Activated CD4-positive, alpha-beta memory T cell treated with anti-CD3 and anti-CD28 coated beads, Interleukin-2, amount 10 ng/mL, durations not matched to agents 7 days and 5 days (primary cell): ENCODE data around the gene CCDC9B. TPM values are rescaled to one million over a fixed set of nuclear protein-coding genes. Genes with fewer than 3 reads are reported as not detected.
A peak's percentile ranks its signal among the peaks of the same experiment; 100 is the strongest.

Experiments
- CTCF ChIA-PET: fragments of 350-600 bp; sonication (Branson Sonifier 250); formaldehyde crosslinking; loops from one replicate; lab custom pipeline; 2021; ENCODE audit warnings: antibody characterized with exemption, inconsistent platforms; lab: Charles Lee
- POLR2A ChIA-PET: fragments of 350-600 bp; sonication (Branson Sonifier 250); formaldehyde crosslinking; loops from one replicate; lab custom pipeline; 2021; ENCODE audit warnings: antibody characterized with exemption; lab: Charles Lee
- DNase-seq: peaks from one replicate; pipeline ENCODE4 v3.0.0-alpha.2; 2020
- H3K27ac Mint-ChIP-seq: one replicate; pipeline ENCODE4 v1.8.0; 2021; ENCODE audit warnings: mild to moderate bottlenecking, mixed read lengths
- H3K27me3 Mint-ChIP-seq: one replicate; pipeline ENCODE4 v1.8.0; 2021; ENCODE audit warnings: mixed read lengths
- H3K36me3 Mint-ChIP-seq: one replicate; pipeline ENCODE4 v1.8.0; 2021; ENCODE audit warnings: low read depth, mixed read lengths
- H3K4me1 Mint-ChIP-seq: one replicate; pipeline ENCODE4 v1.8.0; 2021; ENCODE audit warnings: mixed read lengths
- H3K4me3 Mint-ChIP-seq: one replicate; pipeline ENCODE4 v1.8.0; 2021; ENCODE audit warnings: mild to moderate bottlenecking, mixed read lengths
- H3K9me3 Mint-ChIP-seq: one replicate; pipeline ENCODE4 v1.8.0; 2021; ENCODE audit warnings: mixed read lengths
- total RNA-seq, 2 experiments: library from RNA; stranded (reverse); gene quantifications; one replicate each; pipeline ENCODE4 v1.2.3, GENCODE V29; 2021

Gene CCDC9B
- total RNA-seq, 2 experiments from 2014 or later: 2.0 to 2.6 TPM

- no peak overlapping the region for H3K27ac Mint-ChIP-seq
- peaks cover 3% of the 10 kb centered on the region for H3K4me1 Mint-ChIP-seq
- CTCF ChIA-PET: no interaction called here
- H3K27me3 Mint-ChIP-seq: peaks cover 9% of the 10 kb centered on the region
- H3K4me3 Mint-ChIP-seq: no peak overlapping the region
- no peaks in the 10 kb centered on the region for H3K36me3 Mint-ChIP-seq
- DNase-seq: no peak
- POLR2A ChIA-PET: interaction anchor here (1.2 kb wide), 1 partner anchor 25 kb away, joined by 3 read pairs; no protein-coding TSS in a partner anchor
- H3K9me3 Mint-ChIP-seq: no peaks in the 10 kb centered on the region
Observed at GRCh38 chr15:40372981-40373380, 32.2 kb upstream of the CCDC9B start.

- Mint-ChIP-seq H3K4me3 (no peak overlapping the region), H3K36me3 (no peaks in the 10 kb centered on the region), H3K27ac (no peak overlapping the region), H3K27me3 (peaks cover 9% of the 10 kb centered on the region), H3K9me3 (no peaks in the 10 kb centered on the region), H3K4me1 (peaks cover 20% of the 10 kb centered on the region)
- DNase-seq: no peak
- POLR2A ChIA-PET: interaction anchor here (0.6 to 5.4 kb wide), 3 partner anchors 13 to 325 kb away, joined by 3 to 22 read pairs (median 3); partner anchors contain the start of genes KNSTRN and RAD51
- CTCF ChIA-PET: interaction anchor here (0.9 to 5.8 kb wide), 6 partner anchors 26 to 52 kb away, joined by 3 to 39 read pairs (median 10); partner anchors contain the start of genes CCDC9B and IVD
Observed at GRCh38 chr15:40369971-40370370, 29.2 kb upstream of the CCDC9B start.

- ChIA-PET CTCF (interaction anchor here (0.9 to 5.8 kb wide), 9 partner anchors 8 to 53 kb away, joined by 3 to 39 read pairs (median 9); partner anchors contain the start of genes CCDC9B, IVD and KNSTRN), POLR2A (interaction anchor here (1.6 to 5.4 kb wide), 4 partner anchors 14 to 325 kb away, joined by 3 to 22 read pairs (median 10); partner anchors contain the start of genes KNSTRN and RAD51)
- no peaks in the 10 kb centered on the region for H3K9me3 Mint-ChIP-seq
- no peak for DNase-seq
- H3K4me3 Mint-ChIP-seq: no peak overlapping the region
- no peaks in the 10 kb centered on the region for H3K36me3 Mint-ChIP-seq
- H3K4me1 Mint-ChIP-seq: peaks cover 20% of the 10 kb centered on the region
- no peak overlapping the region for H3K27ac Mint-ChIP-seq
- H3K27me3 Mint-ChIP-seq: peaks cover 9% of the 10 kb centered on the region
Observed at GRCh38 chr15:40369474-40369869, 28.7 kb upstream of the CCDC9B start.

DNA sequence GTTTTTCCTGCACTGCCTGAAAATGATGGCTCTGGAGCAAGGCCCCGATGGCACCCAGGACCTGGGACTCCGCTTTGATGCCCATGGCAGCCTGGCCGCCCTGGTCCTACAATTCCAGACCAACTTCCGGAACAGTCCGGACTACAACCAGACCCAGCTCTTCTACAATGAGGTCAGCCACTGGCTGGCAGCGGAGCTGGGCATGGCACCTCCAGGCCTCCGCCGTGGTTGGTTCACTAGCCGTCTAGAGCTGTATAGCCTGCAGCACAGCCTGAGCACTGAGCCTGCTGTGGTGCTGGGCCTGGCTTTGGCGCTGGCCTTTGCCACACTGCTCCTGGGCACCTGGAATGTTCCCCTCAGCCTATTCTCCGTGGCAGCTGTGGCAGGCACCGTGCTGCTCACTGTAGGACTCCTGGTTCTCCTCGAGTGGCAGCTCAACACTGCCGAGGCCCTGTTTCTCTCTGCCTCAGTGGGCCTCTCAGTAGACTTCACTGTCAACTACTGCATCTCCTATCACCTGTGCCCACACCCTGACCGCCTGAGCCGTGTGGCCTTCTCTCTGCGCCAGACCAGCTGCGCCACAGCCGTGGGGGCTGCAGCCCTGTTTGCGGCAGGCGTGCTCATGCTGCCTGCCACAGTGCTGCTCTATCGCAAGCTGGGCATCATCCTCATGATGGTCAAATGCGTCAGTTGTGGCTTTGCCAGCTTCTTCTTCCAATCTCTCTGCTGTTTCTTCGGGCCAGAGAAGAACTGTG, 28.2 kb upstream of the CCDC9B start:
- POLR2A ChIA-PET: interaction anchor here (0.6 to 5.4 kb wide), 7 partner anchors 12 to 326 kb away, joined by 3 to 22 read pairs (median 7); partner anchors contain the start of genes IVD, KNSTRN and RAD51
- H3K36me3 Mint-ChIP-seq: no peaks in the 10 kb centered on the region

GRCh38 chr15:40367686-40368611, 27.2 kb upstream of the CCDC9B start:
- peak overlapping the region; percentile 56 for H3K27ac Mint-ChIP-seq
- CTCF ChIA-PET: interaction anchor here (0.6 to 5.8 kb wide), 24 partner anchors 9 to 259 kb away, joined by 3 to 39 read pairs (median 4); partner anchors contain the start of genes BMF, CCDC32, IVD and KNSTRN
- H3K36me3 Mint-ChIP-seq: no peaks in the 10 kb centered on the region
- H3K4me1 Mint-ChIP-seq: peaks cover 20% of the 10 kb centered on the region
- peak overlapping the region; percentile 77 for H3K4me3 Mint-ChIP-seq
- POLR2A ChIA-PET: interaction anchor here (0.6 to 5.4 kb wide), 9 partner anchors 11 to 126 kb away, joined by 3 to 22 read pairs (median 7); partner anchors contain the start of genes IVD and KNSTRN
- DNase-seq: peak; percentile 91
- peaks cover 9% of the 10 kb centered on the region for H3K27me3 Mint-ChIP-seq
- no peaks in the 10 kb centered on the region for H3K9me3 Mint-ChIP-seq

More for the DNA sequence above, 28.2 kb upstream of the CCDC9B start:
- Mint-ChIP-seq H3K4me3 (no peak overlapping the region), H3K27ac (no peak overlapping the region), H3K4me1 (peaks cover 20% of the 10 kb centered on the region), H3K9me3 (no peaks in the 10 kb centered on the region), H3K27me3 (peaks cover 9% of the 10 kb centered on the region)
- CTCF ChIA-PET: interaction anchor here (0.8 to 5.8 kb wide), 18 partner anchors 8 to 260 kb away, joined by 3 to 39 read pairs (median 4); partner anchors contain the start of genes BMF, CCDC32, CCDC9B and IVD
- DNase-seq: no peak

- CTCF ChIA-PET: interaction anchor here (0.6 to 5.8 kb wide), 12 partner anchors 10 to 259 kb away, joined by 3 to 39 read pairs (median 4); partner anchors contain the start of genes BMF, KNSTRN and PLCB2
- Mint-ChIP-seq H3K27me3 (peaks cover 9% of the 10 kb centered on the region), H3K4me3 (peak overlapping the region; percentile 77), H3K27ac (peak overlapping the region; percentile 42), H3K4me1 (peaks cover 20% of the 10 kb centered on the region), H3K36me3 (no peaks in the 10 kb centered on the region), H3K9me3 (no peaks in the 10 kb centered on the region)
- DNase-seq: no peak
- POLR2A ChIA-PET: interaction anchor here (1.0 to 5.4 kb wide), 10 partner anchors 15 to 127 kb away, joined by 3 to 22 read pairs (median 7); partner anchors contain the start of genes IVD and KNSTRN
Observed at GRCh38 chr15:40367371-40367685, 26.6 kb upstream of the CCDC9B start.

DNA sequence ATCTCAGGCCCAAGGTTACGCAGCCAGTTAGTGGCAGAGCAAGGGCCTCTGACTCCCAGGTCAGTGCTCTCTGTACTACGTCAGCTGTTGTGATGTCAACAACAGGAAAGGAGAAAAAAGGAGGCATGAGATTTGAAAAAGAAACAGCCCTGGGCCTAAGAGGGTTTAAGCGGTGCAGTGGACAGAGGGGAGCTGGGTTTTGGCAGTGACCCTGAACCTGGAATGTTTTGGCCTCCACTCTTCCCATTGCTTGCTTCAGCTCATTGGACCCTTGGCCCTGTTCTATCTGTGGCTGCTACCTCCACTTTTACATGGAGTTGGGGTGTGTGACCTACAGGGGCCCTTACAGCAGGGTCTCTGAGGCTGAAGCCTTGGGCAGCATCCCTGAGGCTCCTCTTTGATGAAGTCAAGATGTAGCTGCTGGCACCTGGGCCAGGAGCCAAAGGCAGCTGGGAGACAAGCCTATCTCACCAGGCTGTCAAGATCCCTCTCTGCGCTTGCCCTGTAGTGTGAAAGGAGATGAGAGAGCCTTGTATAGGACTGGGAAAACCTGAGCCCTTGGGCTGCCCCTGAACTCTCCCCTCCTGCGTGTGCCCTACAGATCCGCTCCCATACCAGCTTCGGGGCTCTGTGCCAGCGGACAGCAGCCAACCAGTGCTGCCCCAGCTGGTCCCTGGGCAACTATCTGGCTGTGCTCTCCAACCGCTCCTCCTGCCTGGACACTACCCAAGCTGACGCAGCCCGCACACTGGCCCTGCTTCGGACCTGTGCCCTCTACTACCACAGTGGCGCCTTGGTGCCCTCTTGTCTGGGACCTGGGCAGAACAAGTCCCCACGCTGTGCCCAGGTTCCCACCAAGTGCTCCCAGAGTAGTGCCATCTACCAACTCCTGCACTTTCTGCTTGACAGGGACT, 26.0 kb upstream of the CCDC9B start:
- DNase-seq: no peak
- H3K9me3 Mint-ChIP-seq: no peaks in the 10 kb centered on the region
- peaks cover 9% of the 10 kb centered on the region for H3K27me3 Mint-ChIP-seq
- ChIA-PET CTCF (interaction anchor here (0.7 to 5.8 kb wide), 9 partner anchors 8 to 59 kb away, joined by 3 to 39 read pairs (median 5); partner anchors contain the start of genes KNSTRN and PLCB2), POLR2A (interaction anchor here (1.0 to 3.9 kb wide), 8 partner anchors 10 to 128 kb away, joined by 3 to 14 read pairs (median 6); partner anchors contain the start of genes IVD and KNSTRN)
- H3K27ac Mint-ChIP-seq: no peak overlapping the region
- H3K4me1 Mint-ChIP-seq: peaks cover 20% of the 10 kb centered on the region
- peak overlapping the region; percentile 77 for H3K4me3 Mint-ChIP-seq
- H3K36me3 Mint-ChIP-seq: no peaks in the 10 kb centered on the region

- Mint-ChIP-seq H3K27ac (no peak overlapping the region), H3K9me3 (no peaks in the 10 kb centered on the region), H3K4me3 (no peak overlapping the region), H3K36me3 (no peaks in the 10 kb centered on the region), H3K27me3 (peaks cover 3% of the 10 kb centered on the region), H3K4me1 (peaks cover 20% of the 10 kb centered on the region)
- POLR2A ChIA-PET: interaction anchor here (0.8 to 3.9 kb wide), 8 partner anchors 9 to 82 kb away, joined by 3 to 14 read pairs (median 4); partner anchors contain the start of genes KNSTRN and PLCB2
- no peak for DNase-seq
- CTCF ChIA-PET: interaction anchor here (0.5 to 2.6 kb wide), 9 partner anchors 9 to 157 kb away, joined by 3 to 12 read pairs (median 5); partner anchors contain the start of gene PLCB2
Observed at GRCh38 chr15:40365624-40366456, 25.1 kb upstream of the CCDC9B start.

- no peak for DNase-seq
Observed at GRCh38 chr15:40365016-40365415, 24.3 kb upstream of the CCDC9B start.

GRCh38 chr15:40364251-40364650, 23.5 kb upstream of the CCDC9B start:
- Mint-ChIP-seq H3K27ac (no peak overlapping the region), H3K36me3 (no peaks in the 10 kb centered on the region), H3K27me3 (no peaks in the 10 kb centered on the region), H3K4me3 (no peak overlapping the region), H3K4me1 (peaks cover 21% of the 10 kb centered on the region), H3K9me3 (no peaks in the 10 kb centered on the region)
- CTCF ChIA-PET: interaction anchor here (1.3 to 2.6 kb wide), 3 partner anchors 20 to 76 kb away, joined by 3 to 12 read pairs (median 5); partner anchors contain the start of gene BAHD1
- POLR2A ChIA-PET: interaction anchor here (1.8 kb wide), 1 partner anchor 56 kb away, joined by 6 read pairs; the partner anchor contains the start of gene PLCB2
- no peak for DNase-seq

More at GRCh38 chr15:40365016-40365415, 24.3 kb upstream of the CCDC9B start:
- H3K36me3 Mint-ChIP-seq: no peaks in the 10 kb centered on the region
- ChIA-PET CTCF (interaction anchor here (0.9 to 2.6 kb wide), 8 partner anchors 10 to 86 kb away, joined by 3 to 12 read pairs (median 5); partner anchors contain the start of gene BAHD1), POLR2A (interaction anchor here (0.8 to 2.6 kb wide), 5 partner anchors 9 to 82 kb away, joined by 3 to 10 read pairs (median 3); partner anchors contain the start of genes KNSTRN and PLCB2)
- no peak overlapping the region for H3K27ac Mint-ChIP-seq
- peaks cover 20% of the 10 kb centered on the region for H3K4me1 Mint-ChIP-seq
- no peaks in the 10 kb centered on the region for H3K9me3 Mint-ChIP-seq
- H3K27me3 Mint-ChIP-seq: no peaks in the 10 kb centered on the region
- no peak overlapping the region for H3K4me3 Mint-ChIP-seq
